NCI-H82 (cell line): ENCODE data around the gene CTBP2.
"Not testable (repeated sequence)": the region's sequence is repeated elsewhere in the genome, so short reads cannot be mapped to it uniquely, and the experiment has no call there.

ENCODE experiments used
- DNase-seq: peaks from one replicate; lab custom pipeline; 2025; lab: John Stamatoyannopoulos, UW

Gene CTBP2

GRCh38 chr10:125064681-125065492 lies 95.5 kb downstream of the CTBP2 start:
- DNase-seq = no peak

- no peak for DNase-seq
Measured at GRCh38 chr10:125063256-125063925, 97.0 kb downstream of the CTBP2 start.

GRCh38 chr10:125062914-125063230 lies 97.5 kb downstream of the CTBP2 start:
- no peak for DNase-seq

- no peak for DNase-seq
Measured at GRCh38 chr10:125062227-125062913, 98.0 kb downstream of the CTBP2 start.

GRCh38 chr10:125061557-125062226 lies 98.7 kb downstream of the CTBP2 start:
- DNase-seq = no peak

- DNase-seq = peak; percentile 39
Measured at GRCh38 chr10:125060826-125061556, 99.4 kb downstream of the CTBP2 start.

GRCh38 chr10:125060482-125060825 lies 99.9 kb downstream of the CTBP2 start:
- DNase-seq = no peak

GRCh38 chr10:125060026-125060425 lies 100.3 kb downstream of the CTBP2 start:
- DNase-seq = no peak

- not testable (repeated sequence) for DNase-seq
Measured at GRCh38 chr10:125059348-125059747, 101.0 kb downstream of the CTBP2 start.

GRCh38 chr10:125057158-125058001 lies 103.0 kb downstream of the CTBP2 start:
- peak; percentile 58 for DNase-seq

GRCh38 chr10:125056161-125057132 lies 103.9 kb downstream of the CTBP2 start:
- DNase-seq = no peak

- no peak for DNase-seq
Measured at GRCh38 chr10:125055446-125055845, 104.9 kb downstream of the CTBP2 start.

- DNase-seq = no peak
Measured at GRCh38 chr10:125054669-125055268, 105.6 kb downstream of the CTBP2 start.

- no peak for DNase-seq
Measured at GRCh38 chr10:125054216-125054615, 106.1 kb downstream of the CTBP2 start.

- no peak for DNase-seq
Measured at GRCh38 chr10:125052146-125052545, 108.2 kb downstream of the CTBP2 start.

GRCh38 chr10:125050383-125050782 lies 110.0 kb downstream of the CTBP2 start:
- DNase-seq = no peak

GRCh38 chr10:125049216-125049881 lies 111.0 kb downstream of the CTBP2 start:
- DNase-seq = no peak

- peak; percentile 90 for DNase-seq
Measured at GRCh38 chr10:125048094-125048864, 112.1 kb downstream of the CTBP2 start.
